Gastroesophageal sphincter (tissue), 3 donors: ENCODE data around the gene ZNF444.

ENCODE experiments used
- EP300 ChIP-seq: sonication (generic); formaldehyde crosslinking; IDR thresholded peaks from one replicate; pipeline ENCODE4 v1.6.1; 2017; ENCODE audit warnings: antibody characterized with exemption, mild to moderate bottlenecking
- POLR2A ChIP-seq, 2 donors: fragments of 450-650 bp; IDR thresholded peaks; one replicate each; pipeline ENCODE4 v1.6.1; 2017; ENCODE audit warnings: antibody characterized with exemption in 2 of 2, mild to moderate bottlenecking in 2 of 2, moderate library complexity in 1 of 2
- POLR2AphosphoS5 ChIP-seq: sonication (generic); formaldehyde crosslinking; IDR thresholded peaks from one replicate; pipeline ENCODE4 v1.6.1; 2017; ENCODE audit warnings: antibody characterized with exemption
- TF ChIP-seq, protein P1 (sequence below), 4 experiments: fragments of 200-600 bp in 2 of 4; fragments of 450-650 bp in 2 of 4; sonication (generic) in 1 of 4; IDR thresholded peaks; one replicate each; pipeline ENCODE4 v1.5.1; 2017 to 2019; ENCODE audit warnings: antibody characterized with exemption in 4 of 4, mild to moderate bottlenecking in 2 of 4, moderate library complexity in 2 of 4

DNA sequence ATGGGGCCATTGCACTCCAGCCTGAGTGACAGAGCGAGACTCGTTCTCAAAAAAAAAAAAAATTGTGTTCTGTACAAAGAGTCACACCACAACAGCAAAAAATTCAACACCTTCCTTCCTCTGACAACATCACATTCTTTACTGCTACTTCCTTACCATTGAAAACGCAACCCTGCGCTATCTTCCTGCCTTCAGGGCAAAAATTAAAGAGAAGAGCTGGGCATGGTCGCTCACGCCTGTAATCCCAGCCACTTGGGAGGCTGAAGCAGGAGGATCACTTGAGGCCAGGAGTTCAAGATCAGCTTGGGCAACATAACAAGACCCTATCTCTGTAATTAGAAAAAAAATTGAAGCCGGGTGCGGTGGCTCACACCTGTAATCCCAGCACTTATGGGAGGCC lies 9.4 kb upstream of the ZNF444 start:
- TF ChIP-seq, protein P1, sequence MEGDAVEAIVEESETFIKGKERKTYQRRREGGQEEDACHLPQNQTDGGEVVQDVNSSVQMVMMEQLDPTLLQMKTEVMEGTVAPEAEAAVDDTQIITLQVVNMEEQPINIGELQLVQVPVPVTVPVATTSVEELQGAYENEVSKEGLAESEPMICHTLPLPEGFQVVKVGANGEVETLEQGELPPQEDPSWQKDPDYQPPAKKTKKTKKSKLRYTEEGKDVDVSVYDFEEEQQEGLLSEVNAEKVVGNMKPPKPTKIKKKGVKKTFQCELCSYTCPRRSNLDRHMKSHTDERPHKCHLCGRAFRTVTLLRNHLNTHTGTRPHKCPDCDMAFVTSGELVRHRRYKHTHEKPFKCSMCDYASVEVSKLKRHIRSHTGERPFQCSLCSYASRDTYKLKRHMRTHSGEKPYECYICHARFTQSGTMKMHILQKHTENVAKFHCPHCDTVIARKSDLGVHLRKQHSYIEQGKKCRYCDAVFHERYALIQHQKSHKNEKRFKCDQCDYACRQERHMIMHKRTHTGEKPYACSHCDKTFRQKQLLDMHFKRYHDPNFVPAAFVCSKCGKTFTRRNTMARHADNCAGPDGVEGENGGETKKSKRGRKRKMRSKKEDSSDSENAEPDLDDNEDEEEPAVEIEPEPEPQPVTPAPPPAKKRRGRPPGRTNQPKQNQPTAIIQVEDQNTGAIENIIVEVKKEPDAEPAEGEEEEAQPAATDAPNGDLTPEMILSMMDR (IDR thresholded peaks at IDR 0.05): no peak
- TF ChIP-seq EP300: no peak
- no peak for TF ChIP-seq POLR2AphosphoS5
- no peak for TF ChIP-seq POLR2A (IDR thresholded peaks at IDR 0.05)
